ENCODE measurements around the gene ZMIZ1.

ZMIZ1 gene

DNA sequence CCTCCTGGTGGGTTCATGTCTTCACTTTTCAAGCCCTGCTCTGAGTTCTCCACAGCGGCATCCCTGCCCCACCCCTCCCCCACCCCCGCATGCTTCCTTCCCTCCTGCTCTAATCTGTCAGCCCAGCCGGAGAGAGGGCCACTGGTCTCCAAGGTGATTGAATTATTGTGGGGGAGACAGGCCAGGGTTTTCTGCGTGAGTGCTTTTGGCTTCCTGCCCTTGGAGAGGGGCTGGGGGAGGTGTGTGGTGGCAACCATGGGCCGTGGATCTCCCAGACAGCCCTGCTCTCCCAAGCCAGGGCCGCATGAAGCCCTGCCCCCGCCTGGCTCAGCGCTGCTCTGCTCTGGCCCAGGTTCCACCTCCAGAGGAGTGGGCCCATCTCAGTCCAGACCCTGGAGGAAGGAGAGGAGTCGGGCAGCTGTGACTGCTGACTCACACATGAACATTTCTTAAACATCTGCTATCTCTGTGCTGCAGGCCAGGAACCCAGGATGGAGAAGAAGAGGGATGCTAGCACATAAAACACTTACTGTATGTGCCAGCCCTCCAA is 109.9 kb downstream of the ZMIZ1 start:
- FAIRE-seq: no peak

DNA sequence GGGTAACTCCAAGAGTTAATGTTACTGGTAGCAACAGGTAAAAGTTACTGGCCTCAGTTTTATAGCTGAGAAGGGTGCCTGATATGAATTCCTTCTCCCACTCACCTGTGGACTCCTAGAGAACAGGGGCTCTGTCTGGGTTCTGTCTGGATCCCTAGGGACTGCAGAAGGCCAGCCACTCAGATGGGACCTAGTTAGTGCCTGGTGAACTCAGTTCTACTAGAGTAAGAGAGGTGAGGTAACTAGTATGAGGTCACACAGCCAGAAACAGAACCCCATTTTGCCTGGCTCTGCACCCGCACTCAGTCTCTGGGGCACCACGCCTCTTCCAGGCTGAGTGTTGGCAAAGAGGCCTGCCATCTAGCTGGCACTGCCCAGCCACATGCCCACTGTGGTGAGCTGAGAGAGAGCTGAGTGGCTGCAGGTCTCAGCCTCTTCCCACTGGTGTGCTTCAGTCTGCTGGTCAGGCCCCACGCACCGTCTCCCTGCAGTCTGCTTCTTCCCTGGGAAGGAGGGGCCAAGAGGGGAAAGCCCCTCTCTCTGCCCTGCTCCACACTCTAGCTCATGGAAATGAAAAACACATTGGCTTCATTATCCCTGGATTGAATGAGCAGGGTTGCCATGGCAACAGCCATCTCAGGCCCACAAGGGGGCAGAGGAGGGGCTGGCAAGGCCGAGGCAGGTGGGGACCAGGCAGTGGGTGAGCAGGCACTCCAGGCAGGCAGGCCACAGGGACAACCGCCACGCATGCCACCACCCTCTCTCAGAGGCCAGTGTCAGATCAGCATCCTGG is 110.6 kb downstream of the ZMIZ1 start:
- FAIRE-seq: no peak

DNA sequence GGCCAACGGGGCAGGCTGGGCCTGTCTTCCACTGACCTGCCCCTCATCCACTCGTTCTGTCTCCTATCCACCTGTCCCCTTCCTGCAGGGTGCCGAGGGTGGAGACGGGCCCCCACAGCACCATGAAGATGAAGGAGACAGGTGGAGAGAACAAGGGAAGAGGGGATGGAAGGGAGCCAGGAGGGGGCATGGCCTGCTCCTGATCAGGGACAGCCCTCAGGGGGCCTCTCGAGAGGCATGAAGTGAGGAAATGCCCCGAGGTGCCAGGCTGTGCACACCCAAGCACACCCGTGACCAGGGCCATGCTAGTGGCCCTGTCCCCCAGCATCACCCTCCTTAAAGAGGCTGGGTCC is 111.2 kb downstream of the ZMIZ1 start:
- FAIRE-seq: no peak

DNA sequence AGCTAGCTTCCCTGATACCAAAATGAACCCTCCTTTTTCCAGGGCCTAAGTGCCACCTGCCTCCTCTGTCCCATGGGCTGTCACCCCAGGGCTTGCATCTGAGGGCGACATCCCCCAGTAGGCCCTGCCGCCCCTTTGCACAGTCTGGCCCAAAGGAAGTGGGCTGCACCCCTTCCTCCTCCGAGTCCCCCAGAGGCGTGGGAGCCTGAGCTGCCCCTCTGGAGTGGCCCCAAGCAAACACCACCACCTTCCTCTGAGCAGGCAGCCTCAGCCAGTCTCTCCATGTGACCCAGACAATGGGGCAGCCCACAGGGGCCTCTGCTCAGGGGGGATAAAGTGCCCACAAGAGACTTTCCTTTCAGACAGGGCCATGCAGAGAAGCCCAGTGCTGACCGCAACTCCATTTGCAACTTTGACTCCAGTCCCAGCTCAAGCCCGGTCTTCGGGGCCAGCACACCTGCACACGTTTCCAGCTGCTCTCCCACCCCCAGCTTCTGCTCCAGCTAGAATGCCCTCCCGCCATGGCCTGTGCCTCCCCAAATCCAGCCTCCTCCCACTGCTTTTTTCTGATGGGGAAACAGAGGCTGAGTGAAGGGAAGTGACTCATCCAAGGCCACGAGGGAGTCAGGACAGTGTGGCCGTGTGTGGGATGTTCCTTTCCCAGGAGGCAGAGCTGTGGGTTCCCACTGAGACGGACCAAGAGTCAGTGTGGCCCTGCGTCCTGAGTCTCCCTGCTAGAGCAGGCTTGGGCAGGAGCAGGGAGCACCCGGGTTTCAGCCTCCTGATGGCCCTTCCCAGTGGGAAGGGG is 111.9 kb downstream of the ZMIZ1 start:
- no peak for FAIRE-seq

DNA sequence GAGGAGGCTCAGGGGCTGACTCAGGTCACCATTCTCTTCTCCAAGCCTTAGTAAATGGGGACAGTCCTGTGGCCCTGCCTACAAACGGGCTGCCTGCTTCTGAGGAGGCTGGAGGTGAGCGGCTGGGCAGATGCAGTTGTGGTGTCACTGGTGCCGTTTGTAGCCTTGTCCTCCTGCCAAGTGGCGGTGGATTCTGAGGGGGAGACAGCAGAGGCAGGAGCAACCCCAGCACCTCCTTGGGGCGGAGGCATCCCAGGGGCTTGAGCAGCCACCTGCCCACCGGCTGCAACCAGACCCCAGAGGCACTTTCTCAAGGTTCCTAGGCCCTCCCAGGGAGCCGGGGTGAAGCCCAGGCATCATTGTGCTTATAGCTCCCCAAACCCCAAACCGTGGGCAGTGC is 112.5 kb downstream of the ZMIZ1 start:
- FAIRE-seq: no peak

DNA sequence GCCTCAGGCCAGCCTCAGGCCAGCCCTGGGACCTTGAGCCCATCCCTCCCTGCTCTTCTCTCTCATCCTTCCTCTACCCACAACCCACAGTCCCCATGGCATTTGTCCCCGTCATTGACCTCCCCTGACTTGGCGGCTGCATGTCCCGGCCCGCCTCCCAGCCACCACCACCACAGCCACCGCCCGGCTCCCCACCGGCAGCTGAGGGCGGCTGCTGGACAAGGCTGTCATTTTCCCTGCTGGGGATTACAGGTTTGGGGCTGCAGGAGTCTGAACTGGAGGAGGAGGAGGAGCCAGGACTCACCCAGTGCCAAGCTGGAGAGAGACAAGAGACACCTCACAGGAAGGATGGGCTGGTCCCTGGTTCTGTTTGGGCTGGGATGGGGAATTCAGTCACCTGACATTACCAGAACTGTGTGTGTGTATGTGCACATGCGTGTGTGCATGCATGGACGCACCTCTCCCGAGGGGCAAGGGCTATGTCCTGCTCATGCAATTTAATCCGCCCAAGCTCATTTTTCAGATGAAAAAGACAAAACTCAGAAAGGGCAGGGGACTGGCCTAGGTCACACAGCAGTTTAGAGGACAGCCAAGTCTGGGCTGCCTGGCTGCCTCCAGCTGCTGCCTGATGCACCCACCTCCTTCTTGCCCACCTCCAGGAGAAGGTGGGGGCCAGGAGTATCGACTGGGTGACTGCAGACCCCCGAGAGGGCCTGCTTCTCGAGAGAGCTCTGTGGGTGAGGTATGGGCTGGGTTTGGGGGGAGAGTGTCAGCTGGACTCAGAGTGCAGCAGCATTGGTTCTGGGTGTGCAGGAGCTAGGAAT is 113.1 kb downstream of the ZMIZ1 start:
- FAIRE-seq: no peak

DNA sequence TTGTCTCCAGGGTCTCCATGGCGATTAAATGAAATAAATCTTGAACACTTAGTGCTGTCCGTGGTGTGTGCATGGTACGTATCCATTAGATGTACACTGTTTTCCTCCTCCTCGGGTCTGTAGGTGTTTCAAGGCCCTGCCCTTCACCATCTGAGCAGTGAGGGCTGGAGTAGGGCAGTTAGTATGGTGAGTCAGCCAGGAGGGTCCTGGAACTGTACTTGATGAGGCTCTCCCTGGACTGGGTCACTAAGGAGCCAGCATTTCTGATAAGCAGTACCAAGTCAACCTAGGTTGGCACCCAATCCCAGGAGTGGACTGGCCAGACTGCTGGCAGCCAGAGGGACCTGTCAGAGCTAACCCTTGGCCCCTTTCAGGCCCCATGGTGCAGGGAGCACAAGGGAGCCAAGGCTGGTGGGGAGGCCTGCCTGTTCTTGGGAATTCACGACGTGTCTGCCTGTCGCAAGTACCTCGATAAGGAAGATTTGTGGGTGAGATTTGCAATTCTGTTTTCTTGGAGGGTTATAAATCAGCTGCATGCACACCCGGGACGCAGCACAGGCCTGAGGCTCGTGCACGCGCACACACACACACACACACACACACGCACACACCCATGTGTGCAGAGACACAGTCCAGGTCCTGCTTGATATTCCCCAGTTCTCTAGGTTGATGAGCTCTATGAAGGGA is 114.2 kb downstream of the ZMIZ1 start:
- FAIRE-seq: no peak

DNA sequence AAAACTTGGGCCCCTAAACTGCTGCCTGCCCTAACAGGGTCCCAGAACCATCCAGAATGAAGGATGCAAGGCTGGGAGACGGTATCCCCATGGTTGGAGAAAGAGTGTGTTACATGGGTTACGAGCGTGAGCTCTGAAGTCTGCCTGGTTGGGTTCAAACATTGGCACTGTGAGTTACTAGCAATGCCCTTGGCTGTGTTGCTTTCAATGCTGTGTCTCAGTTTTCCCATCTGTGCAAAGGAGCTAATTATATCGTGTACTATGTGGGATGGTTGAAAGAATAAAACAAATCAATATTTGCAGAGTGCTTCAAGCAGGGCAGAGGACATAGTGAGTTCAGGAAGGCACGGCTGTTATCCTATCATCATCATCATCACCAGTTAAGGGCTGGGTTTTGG is 114.7 kb downstream of the ZMIZ1 start:
- FAIRE-seq: no peak

DNA sequence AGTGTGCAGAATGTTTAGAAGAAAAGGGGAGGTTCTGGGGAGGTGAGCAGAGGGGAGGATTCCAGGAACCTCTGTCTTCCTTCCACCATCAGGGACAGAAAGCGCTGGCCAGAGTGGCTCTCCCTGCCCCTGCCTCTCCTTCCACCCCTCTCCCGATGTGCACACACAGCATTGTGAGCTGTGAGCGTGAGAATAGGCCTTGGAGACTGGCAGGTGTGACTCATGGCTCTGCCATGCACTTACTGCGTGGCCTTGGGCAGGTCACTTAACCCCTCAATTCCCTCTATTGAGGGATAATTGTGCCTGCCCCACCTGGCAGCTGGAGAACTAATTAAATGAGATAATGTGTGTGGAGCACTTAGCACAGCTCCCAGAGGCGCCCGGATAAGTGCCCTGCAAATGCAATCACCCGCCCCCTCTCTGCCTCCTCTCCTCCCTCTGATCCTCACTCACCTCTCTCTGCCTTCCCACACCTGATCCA is 115.4 kb downstream of the ZMIZ1 start:
- no peak for FAIRE-seq

DNA sequence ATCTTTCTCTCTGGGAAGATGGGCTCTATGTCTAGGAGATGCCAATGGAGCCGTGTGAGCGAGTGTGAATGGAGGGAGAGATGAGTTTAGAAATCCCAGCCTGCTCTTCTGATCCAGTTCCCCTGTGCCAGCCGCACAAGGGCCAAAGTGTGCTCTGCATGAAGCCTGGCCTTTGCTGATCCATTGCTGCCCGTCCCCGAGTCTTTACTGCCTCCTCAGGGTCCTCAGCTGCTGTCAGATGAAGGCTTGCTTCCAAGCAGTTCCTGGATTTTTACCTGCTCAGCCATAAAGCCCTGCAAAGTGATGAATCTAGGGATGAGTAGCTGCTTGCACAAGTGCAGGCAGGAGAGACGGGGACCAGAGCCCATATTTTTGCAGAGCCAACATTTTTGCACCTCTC is 115.9 kb downstream of the ZMIZ1 start:
- no peak for FAIRE-seq

DNA sequence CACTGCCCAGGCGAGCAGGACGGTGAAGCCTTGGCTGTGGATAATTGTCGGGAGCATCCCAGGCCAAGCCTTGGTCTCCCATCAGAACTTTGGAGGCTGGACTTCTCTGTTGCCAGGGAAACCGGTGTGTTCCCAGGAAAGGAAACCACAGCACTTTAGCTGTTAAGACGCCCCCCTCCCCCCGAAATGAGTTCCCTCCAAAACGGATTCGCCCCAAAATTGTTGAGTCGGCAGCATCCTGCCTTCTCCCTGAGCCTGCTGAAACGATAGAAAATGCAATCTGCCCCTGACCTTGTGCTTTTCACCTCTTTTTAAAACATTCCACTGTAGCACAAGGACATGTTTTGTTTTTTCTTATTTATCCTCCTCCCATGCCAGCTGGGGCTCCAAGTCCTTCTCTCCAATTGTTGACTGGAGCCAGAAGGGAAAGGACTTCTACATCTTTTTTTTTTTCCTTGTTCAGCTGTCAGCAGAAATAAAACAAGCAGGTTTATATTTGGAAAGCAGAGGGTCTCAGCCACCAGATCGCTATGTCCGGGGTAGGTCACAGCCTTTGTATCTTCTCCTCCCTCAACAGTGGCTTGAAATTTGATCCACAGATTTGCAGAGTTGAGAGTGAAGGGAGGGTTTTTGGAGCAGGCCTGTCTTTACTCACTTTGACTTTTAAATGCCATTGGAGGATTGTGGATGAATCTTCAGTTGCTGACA is 116.5 kb downstream of the ZMIZ1 start:
- FAIRE-seq: peak; percentile 89

DNA sequence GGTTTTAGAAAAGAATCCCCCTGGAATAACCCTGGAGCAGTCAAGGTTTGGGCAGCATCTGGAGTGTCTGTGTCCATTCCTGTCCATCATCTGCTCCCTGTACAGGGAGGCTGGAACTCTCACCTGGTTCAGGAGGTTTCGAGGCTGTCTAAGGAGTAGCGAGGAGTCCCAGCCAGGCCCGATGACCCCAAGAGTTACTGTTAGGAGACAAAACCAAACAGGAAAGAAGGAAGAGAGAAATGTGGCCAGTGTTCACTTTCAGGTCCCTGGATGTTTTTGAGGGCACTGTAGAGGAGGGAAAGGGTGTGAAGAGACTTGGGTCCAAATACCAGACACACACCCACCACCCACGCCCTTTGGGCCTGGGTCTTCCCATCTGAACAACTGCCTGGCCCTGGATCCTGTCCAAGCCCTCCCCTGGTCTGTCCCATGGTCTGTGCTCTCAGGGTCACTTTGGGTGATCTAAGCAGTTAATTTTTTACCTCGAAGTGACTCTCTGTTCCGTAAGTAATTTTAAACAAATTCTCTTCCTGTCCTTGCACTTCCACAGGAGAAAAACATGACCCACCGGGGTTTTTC is 117.1 kb downstream of the ZMIZ1 start:
- FAIRE-seq: no peak

DNA sequence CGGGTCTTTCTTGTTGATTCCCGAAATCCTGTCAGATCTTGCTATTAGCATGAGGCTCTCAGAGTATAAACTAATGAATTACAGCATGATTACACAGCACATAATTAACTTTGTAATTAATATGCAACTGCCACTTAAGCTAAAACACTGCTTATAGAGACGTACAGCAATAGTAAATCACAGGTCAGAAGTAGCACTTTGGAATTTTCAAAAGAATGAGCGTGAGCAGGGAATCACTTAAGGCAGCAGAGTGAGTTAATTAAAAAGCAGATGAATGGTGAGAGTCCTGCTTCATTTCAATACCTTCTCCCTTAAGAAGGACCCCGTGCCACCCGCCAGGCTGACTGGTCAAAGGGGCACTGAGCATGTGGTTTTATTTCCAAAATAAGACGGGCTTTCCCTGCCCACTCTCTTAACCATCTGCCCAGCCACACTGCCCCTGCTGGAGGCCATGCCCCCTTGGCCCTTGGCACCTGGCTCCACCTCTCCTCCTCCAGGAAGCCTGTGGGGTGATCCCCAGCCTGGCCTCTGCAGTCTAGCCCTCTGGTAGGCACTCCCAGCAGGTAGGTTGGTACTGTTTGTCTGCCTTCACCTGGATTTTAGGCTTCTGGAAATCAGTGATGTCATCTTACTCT is 117.8 kb downstream of the ZMIZ1 start:
- no peak for FAIRE-seq

DNA sequence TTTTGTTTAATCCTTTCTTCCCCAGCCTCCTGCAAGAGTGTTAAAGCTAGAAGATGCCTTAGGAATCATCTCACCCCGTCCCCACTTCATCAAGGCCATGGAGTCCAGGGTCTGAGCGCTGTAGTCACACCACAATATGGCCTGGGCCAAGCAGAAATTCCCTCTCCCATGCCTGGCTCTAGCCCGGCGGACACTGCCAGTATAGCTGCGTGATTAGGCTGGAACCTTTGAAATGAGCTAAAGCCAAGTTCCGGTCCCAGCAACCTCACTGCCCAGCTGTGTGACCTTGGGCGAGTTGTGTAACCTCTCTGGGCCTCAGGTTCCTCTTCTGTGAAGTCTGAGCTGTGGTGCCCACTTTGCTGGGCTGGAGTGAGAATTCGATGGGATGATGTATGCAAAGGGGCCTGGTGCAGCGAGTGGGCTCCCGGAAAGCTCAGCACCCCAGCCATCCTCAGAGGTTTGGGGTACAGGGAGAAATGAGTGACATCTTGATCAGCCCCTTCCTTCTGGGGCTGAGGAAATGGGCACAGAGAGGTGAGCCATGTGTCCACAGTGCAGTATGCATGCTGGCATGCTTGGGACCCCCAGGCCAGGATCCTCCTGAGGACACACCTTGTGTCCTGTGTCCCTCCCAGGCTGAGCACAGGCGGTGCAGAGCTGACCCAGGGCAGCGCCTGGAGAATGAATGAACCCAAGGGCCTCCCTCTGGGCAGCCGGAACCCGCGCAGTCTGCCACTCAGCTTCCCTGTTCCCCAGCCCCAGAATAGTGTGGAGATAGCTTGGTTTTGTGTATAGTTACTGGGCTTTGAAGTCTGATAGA is 118.6 kb downstream of the ZMIZ1 start:
- FAIRE-seq: no peak

DNA sequence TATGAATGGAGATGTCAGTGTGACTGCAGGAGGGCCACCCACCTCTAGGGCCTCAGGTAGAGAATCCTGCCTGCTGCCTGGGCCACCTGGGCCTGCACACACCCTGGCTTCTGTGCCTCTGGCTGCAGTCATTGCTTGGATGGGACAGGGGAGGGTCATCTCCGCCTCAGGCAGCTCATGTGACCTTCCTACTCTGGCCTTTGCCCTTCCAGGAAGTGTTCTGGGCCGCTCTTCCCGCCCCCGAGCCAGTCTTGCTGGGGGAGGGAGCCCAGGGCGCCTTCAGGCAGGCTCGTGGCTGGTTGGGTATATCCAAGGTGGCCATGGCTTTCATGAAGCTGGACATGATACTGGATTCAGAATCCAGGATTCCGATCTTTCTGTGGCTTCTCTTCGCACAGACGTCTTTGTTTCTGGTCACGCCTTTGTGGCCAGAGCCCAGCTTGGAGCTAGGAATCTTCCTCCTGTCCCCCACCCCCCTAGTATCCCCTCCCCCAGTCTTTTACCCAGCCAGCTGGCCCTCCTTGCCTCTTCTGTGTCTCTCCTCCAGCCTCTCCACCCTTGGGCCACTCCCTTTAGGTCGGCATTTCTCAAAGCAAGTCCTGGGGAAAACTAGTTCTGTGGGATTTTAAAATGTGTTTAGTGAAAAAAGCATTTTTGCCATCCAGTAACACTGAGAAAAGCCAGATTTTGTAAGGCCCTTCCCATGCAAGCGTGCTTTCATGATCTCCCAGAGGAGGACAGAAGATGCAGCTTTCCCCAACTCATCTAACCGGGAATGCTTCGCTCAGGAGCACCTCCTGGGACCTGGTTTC is 119.6 kb downstream of the ZMIZ1 start:
- FAIRE-seq: no peak

DNA sequence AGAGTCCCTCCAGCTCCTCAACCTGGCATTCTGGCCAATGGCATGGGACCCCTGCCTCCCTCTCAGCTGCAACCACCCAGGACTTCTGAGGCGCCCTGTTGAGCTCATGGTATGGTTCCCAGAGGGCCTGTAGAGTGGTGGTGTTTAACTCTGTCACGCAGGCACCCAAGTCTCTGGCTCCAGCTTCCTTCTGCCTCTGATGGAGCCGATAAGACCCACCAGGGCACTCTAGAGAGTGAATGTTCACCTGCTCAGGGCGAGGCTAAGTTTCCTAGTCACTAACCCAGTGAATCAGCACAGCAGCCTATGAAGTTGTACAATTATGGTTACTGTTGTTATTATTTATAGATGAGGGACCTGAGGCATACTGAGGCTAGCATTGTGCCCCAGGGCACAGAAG is 120.4 kb downstream of the ZMIZ1 start:
- no peak for FAIRE-seq

DNA sequence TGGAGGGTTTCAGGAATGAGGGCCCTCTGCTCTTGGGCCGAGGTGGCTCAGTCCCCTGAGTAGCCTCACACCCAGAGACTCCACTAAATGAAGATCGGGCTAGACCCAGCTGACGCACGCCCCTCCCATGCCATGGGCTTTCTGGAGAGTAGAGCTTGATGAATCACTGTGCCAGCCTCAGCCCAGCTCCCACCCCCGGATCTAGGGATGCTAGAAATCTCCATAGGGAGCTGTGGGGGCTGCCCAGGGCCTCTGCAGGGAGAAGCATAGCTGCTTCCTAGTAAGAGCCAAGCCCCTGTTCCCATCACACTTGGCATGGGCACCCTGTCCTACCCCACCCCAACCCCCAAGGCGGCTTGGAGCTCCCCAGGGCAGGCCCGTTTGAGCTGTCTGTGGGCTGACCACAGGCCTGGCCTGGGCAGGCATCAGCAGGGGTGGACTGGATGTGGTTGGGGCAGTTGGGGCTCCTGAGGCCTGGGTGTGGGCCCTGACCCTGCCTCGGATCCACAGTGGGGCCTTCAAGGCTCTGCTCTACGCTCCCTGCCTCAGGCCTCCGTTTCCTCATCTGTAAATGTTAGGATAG is 121.2 kb downstream of the ZMIZ1 start:
- no peak for FAIRE-seq

DNA sequence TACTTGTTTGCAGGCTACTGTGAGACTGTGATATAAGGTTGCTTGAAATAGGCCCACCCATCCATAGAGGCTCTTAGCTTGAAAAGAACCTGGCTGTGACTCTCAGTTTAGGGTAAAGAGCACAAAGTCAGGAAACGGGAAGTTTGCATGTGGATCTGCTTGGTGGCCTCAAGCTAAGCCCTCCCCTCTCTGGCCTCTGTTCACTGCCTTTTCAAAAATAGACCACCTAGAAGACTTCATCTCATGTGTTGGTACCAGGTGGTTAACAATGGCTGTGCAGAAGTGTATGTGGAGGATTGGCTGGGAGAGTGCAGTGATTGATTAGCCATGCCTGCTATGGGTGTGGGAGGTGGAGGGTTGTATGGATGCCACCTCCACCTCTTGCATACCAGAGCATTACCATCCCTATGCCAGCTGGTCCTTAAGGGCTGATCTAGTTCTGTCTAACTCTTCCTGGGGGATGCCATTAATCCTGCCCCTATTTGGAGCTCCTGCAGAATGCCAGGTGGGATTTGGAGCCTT is 122.0 kb downstream of the ZMIZ1 start:
- no peak for FAIRE-seq

Measured in endometrium (tissue), 2 donors.